GM19467 (cell line): ENCODE results near the gene STARD8.
"Not testable (repeated sequence)": the region's sequence is repeated elsewhere in the genome, so short reads cannot be mapped to it uniquely, and the experiment has no call there.

Experiments used
- ATAC-seq: cut with Tn5 transposase; IDR thresholded peaks from one replicate; pipeline ENCODE4 v1.9.1; 2021; ENCODE audit warnings: mild to moderate bottlenecking, moderate library complexity; ENCODE audit not compliant: unreplicated experiment

Gene STARD8

DNA sequence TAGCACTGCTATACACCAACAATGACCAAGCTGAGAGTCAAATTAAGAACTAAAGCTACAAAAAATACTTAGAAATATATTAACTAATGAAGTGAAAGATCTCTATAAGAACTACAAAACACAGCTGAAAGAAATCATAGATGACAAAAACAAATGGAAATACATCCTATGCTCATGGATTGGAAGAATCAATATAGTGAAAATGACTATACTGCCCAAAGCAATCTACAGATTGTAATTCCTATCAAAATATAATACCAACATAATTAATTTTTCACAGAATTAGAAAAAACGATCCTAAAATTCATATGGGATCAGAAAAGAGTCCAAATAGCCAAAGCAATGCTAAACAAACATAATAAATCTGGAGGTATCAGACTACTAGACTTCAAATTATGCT, 87.8 kb downstream of the STARD8 start:
- ATAC-seq, result no peak

DNA sequence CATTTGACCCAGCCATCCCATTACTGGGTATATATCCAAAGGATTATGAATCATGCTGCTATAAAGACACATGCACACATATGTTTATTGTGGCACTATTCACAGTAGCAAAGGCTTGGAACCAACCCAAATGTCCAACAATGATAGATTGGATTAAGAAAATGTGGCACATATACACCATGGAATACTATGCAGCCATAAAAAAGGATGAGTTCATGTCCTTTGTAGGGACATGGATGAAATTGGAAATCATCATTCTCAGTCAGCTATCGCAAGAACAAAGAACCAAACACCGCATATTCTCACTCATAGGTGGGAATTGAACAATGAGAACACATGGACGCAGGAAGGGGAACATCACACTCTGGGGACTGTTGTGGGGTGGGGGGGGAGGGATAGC, 94.4 kb downstream of the STARD8 start:
- ATAC-seq, result not testable (repeated sequence)

DNA sequence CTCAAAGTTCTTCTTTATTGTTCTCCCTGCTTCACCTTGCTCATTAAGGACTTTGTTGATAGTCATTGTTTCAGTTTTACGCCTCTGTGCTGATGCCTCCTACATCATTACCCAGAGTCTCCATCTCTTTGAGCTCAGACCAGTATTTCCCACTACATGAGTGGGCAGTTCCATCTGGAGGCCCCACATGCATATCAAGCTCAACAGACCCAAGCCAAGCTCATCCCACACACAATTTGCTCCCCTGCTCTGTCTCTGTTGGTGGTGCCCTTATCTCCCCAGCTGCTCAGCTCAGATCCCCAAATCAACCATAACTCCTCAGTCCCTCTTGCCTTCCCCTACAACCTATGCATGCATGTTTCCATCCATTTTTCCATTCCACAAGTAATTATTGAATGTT, 96.3 kb downstream of the STARD8 start:
- no peak for ATAC-seq

DNA sequence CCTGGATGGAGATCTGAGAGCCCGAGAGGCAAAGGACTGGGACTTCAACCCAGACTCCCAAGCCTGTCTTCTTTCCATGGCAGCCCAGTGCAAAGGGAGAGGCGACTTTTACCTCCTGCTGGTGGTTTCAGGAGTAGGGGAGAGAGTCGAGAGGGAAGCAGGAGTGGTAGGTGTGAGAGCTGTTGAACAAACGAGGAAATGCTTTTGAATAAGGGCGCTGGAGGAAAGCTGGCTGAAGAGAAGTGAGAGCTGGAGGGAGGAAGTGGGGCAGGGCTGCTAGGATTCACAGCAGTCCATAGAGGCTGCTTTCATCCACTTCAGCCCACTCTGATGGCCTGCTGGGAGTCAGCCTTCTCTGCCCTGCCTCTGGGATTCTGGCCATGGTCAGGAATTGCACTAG, 99.5 kb downstream of the STARD8 start:
- ATAC-seq, result no peak

DNA sequence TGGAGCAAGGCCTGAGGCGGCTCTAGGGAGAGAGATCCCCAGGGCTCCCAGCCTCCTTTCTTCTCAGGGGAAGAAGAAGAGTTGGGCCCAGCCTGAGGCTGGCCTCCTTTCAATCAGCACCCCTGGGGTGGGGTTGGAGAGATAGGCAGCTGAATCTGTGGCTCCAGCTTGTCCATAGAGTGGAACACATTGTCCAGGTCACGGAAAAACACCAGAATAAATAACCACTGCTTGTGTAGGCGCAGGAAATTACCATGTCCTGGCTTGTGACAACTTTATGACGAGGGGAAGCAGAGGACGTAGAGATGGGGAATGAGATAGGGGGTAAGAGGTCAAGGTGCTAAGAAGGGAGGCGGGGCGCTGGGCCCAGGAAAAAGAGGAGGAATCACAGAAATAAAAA, 100.6 kb downstream of the STARD8 start:
- no peak for ATAC-seq

DNA sequence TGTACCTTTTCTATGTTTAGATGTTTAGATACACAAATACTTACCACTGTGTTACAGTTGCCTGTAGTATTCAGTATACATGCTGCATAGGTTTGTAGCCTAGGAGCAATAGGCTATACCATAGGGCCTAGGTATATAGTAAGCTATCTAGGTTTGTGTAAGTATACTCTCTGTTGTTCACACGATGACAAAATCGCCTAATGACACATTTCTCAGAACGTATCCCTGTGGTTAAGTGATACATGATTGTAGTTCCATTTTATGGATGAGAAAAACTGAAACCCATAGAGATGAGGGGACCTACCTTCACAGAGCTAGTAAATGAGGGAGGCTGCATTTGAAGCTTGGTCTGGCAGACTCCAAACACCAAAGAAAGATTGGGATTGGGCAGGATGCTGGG, 102.0 kb downstream of the STARD8 start:
- no peak for ATAC-seq

DNA sequence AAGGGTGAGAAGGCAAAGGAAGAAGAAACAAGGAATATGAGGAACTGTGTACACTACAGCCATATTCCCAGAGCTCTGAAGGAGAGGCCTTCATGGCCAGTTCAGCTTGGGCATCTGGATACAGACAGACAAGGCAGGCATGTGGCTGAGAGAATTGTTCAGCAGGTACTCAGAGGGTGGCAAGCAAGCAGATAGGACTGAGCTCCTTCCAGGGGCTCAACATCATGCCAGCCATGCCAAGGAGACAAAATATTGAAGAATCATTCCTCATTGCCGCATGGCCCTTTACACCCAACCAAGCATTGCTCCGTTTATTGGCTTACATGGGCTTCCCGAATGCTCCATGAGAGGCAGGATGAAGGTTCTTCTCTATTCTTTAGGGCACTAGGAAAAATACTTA, 102.8 kb downstream of the STARD8 start:
- ATAC-seq, result no peak

DNA sequence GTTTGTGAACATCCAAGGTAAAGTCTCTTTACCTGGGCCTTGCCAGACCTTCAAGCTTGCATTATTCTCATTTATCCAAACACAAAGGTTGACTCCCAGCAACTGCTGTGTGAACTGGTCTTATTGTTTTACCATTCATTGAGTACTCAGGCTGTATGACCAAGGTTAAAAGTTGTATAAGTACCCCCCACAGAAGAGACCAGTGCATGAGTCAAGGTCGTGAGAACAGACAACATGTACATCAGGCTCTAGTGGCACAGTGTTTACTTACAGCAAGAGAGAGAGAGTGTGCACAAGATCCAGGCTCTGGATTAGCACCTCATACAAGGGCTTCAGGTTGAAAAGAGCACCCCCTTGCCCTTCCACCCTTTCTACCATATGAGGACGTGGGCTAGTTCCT, 103.9 kb downstream of the STARD8 start:
- no peak for ATAC-seq

DNA sequence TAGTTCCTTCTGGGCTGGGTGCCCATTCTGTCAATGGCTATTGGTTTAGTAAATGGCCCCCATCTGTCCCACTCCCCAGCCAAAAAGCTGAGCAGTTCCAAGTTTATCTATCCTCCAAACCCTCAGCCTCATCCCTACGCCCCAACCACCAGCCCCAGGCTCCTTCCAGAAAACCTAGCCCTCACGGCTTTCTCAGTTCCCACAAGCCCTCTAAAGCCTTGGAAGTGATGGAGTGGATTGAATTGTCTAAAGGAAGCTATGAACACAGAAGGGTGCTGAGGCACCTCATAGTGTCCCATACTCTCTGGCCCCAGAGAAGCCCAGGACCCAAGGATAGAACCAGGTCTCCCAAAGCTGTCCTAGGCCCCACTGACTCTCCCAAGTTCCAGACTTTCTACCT, 105.8 kb downstream of the STARD8 start:
- no peak for ATAC-seq

DNA sequence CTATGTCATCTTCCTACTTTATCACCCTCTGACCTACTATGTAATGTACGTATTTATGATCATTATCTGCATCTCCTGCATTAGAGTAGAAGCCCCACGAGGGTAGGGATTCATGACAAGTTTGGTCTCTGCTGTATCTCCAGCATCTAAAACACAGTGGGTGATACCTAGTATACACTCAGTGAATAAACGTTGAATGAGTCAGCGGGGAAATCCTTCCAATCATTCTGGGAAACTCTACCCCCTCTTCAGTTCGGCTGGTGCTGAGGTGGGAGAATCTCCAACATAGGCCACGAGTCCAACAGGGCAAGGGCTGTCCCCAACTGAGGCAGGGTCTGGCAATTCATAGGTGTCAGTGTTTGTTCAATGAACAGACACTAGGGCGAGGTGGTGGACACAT, 106.9 kb downstream of the STARD8 start:
- ATAC-seq, result no peak

DNA sequence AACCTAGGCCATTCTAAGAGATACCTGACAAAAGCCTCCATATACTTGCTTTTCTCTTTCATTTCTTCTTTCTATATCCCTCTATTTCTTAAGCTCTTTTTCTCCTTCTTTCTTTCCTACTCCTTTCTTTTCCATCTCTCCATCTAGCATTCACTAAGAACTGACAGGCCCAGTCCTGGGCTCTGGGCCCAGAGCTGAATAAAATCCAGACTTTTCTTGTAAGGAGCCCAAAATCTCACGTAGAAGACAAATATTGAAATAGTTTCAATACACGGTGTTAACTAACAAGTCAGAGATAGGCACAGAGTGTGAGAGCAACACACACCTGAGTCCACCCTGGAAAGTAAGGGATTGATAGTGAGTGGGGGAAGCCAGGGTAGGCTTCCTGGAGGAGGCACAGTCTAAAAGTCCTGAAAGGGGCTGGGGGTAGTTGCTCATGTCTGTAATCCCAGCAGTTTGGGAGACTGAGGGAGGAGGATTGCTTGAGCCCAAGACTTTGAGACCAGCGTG, 108.2 kb downstream of the STARD8 start:
- ATAC-seq, result no peak

DNA sequence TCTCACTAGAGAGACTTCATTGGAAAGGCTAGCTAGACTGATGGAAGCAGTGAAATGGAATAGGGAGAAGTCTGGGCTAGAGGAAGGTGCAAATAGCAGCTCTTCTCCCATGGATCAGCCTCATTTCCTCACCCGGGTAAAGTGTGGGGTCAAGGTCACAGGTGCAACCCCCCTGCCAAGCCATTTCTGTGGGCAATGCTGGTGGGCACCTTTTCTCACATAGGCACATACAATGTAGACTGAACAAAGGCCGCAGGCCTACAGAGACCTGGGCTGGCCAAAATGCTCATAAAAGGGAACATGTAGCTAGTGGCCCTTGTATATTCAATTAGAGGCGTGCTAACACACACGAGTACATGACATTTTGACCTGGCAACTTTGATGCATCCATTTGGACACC, 109.9 kb downstream of the STARD8 start:
- ATAC-seq, result no peak

DNA sequence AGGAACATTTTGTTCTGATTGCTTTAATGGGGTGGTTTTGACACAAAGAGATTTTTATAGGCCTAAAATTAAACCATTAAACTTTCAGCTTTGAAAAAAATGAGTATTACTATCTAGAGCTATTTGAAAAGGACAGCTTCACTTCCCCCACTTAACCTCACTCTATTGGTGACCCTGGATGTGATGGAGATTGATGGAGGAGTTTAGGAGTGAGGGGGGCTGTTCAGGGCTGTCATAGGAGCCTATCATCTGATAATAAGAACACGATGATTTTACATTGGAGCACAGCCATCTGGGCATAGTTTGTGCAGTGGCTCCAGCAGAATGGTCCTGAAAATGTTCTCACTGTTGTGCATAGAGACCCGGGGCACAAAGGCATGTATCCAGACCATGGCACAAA, 110.3 kb downstream of the STARD8 start:
- no peak for ATAC-seq

DNA sequence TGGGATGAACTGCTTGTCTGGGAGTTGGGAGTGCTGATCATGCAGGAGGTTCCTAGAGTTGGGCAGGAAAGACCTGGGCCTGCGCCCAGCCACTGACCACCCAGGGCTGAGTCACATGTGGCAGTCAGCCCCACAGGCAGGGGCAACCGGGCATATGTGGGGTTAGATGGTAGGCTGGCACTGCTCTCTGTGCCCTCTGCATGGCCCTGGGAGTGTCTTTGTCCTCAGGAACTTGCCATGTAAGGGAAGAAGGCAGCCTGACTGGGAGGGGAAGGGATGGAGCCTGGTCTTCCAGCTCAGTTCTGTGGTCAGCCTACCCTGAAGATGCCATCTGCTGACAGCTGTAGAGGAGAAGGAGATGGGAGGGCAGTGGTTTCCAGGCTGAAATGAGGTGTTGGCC, 111.2 kb downstream of the STARD8 start:
- no peak for ATAC-seq

DNA sequence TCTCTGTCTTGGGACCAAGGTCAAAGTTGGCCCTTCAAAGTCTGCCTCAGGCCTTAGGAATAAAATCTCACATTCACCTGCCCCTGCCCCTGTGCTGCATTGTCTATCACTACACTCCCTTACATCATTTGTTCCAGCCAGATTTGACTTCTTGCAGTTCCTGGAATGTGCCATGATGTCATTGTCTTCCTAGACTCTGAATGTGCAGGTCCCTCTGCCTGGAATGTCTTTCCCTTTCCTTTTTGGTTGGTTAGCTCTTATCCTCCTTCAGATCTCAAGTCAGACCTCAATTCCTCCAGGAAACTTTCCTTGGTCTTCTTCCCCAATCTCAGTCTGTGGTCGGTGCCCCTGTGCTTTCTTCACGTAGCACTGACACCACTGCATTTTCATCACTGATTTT, 113.6 kb downstream of the STARD8 start:
- no peak for ATAC-seq

DNA sequence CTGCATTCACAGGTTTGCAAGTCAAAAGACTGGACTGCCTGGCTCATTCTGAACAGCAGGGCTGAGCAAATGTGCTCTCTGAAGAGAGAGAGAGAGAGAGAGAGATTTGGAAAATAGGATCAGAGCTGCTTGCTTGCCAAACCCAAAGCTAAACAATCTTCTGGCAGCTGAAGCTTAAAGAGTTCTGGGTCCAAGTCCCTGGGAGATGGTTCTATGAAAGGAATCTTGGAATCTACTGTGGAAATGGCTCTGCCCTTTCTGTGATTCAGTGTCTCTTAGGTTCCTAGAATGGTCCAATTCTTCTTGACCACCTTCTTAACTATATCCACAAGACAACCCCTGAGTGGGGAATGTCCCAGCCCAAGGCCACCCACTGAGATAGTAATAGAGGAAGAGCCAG, 115.3 kb downstream of the STARD8 start:
- ATAC-seq, result no peak

DNA sequence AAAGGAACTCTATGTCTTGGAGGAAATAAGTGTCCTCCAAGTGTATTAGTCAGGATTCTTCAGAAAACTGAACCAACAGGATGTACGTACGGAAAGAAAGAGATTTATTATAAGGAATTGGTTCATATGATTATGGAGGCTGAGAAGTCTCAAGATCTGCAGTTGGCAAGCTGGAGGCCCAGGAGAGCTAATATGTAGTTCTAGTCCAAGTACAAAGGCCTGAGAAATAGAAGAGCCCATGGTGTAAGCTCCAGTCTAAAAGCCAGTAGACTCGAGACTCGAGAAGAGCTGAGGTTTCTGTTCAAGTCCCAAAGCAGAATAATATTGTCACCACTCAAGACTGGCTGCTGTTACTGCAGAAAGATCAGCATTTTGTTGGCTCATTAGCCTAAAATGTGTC, 116.0 kb downstream of the STARD8 start:
- no peak for ATAC-seq
